ENCODE results near the gene EDRF1.

The EDRF1 gene

DNA sequence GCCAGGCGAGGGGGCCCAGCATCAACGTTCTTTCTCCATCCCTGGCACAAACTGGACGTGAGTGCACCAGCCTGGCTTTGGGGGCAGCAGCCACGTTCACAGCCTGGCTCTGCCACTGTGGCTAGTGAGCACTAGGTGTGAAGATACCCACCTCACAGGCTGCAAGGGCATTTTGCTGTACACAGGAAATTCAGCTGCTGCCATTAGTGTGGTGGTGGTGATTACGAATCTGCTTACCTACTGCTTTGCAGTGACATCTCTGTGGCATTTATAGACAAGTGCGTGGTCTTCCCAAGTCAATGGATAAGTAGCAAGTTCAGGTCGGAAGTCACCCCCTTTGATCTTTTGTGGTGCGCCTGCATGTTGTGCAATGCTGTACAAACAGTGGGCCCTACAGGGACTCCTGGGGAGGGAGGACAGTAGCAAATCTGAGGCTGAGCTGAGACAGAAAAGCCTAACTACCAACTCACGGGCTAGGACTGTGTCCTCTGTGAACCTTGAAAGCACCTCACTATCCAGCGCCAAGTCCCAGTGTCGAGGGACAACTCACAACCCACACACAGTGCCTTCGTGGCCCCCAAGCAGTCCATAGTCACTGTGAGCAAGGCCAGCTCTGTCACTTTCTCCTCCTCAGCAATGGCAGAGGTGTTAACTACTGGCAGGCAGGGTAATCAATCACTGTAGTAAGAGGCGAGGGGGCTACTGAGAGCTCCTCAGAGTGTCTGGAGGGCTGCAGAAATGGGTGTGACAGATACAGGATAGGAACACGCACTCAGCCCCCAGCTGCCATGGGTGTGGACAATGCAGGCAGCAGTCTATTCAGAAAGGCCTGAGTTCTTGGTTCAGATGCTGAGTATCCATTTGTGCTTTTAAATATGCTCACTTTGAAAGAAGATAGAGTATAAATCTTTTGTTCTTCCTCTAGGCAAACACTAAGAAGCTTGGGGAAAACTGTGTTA, 73.1 kb downstream of the EDRF1 start:
- no peak for DNase-seq (ENCODE audit: low read depth)

DNA sequence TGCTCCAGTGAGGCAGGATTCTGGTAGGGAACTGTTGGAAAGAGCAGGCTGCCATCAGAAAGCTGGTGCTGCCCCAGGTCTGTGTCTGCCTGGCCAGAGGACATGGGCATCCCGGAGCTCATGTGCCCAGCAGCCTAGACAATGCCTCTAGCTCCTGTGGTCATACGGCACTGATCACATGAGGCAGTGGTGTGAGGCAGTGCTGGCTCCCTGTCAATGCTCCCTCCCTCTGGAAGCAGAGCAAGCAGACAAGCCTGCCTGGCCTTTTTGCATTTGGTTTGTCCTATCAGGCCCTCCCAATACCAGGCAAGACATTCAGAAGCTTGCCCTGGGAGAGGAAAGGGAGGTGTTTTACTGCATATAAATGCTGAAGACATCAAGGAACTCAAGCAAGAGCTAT, 75.6 kb downstream of the EDRF1 start:
- no peak for DNase-seq (ENCODE audit: low read depth)

DNA sequence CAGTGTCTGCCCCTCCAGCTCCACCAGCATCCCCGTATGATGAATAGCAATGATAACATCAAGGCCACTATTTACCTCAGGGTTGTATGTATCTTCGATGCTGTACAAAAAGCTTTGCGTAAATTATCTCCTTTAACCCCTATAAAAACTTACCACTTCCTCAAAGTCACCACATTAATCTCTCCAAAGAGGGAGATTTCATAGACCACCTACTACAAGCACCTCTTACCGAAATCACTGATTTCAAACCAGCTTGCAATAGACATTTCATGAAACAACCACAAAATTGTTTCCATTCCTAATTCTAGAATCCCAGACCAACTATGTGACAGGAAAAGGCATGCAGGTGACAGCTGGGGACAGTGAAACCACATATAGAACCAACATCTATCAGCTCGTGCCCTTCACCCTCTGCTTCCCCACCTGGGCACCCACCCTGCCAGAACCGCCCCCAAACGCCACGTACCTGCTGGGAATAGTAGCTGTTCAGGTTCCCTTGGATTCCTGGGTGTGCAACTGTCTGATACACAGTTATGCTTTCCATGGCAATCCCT, 76.2 kb downstream of the EDRF1 start:
- DNase-seq (ENCODE audit: low read depth): no peak

DNA sequence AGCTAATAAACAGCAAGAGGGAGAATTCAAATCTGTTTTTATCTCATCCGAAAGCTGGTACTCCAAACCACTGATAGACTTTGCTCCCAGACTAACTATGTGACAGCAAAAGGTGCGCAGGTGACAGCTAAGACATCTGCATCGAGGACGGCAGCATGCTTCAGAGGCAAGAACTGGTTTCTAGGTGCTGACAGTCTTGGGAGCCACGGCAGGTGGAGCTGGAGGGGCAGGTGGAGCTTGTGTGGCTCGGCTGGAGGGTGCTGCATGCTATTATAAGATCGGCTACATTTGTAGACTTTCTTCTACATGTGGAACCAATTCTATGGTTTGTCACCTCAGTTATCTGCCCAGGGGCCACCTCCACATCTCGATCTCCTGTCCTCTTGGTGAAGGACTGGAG, 77.9 kb downstream of the EDRF1 start:
- no peak for DNase-seq (ENCODE audit: low read depth)

DNA sequence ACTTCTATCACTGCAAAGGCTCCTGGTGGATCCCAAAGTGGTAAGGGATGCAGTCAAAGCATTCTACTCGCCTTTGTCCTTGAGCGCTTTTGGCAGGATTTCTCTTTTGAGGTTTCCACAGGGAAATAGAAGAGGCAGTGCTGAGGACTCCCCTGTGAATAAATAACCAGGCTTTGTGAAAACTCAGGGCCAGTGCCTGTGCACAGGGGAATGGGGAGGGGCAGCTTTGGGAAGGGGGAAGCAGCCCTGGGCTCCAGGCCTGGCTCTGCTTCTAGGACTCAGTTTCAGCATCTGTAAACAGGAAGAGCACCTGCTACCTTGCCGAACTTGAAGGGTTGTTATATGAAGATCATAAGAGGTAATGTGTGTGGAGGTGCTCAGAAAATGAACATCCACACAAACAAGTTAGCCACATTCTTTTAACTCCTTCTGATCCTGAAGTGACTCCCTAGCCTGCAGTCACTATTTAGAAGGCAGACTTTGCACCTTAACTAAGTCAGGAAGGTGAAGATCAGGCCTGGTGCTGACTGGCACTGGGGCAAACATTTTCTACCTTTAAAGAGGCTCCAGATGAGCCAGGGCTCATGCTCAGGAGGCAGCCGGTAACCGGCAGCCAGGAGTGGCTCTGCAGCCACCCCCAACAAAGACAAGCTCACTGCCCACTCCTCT, 78.6 kb downstream of the EDRF1 start:
- DNase-seq (ENCODE audit: low read depth): no peak

DNA sequence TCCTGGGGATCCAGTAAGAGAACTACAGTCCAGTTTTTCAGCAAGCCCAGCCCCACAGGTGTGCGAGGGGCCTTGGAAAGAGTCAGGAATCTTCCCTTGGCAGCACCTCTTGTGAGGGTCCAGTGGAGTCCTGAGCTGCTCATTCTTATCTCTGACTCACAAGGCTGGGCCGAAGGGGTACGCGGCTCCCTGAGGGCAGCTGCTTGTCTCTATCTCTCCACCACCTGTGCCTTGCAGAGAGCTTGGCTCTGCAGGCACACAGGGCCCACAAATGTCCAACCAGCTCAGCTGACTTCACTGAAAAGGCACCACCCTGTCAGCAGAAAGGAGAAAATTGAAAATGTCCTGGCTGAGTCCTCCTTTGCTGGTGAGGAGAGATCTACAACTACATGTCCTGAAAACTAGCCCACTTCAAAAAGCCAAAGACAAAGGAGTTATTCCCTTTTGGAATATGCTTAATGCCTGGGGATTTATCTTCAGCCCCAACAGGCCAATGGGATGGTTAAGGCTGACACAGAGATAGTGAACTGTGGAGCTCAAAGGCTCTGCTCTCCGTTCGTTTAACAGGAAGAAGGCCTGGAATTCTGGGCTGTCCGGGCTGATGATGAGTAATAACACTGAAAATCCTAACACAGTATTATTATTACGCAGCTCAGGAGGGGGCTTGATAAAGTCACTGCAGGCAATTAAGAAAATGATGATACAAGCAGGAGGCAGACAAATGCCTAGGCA, 80.1 kb downstream of the EDRF1 start:
- no peak for DNase-seq (ENCODE audit: low read depth)

DNA sequence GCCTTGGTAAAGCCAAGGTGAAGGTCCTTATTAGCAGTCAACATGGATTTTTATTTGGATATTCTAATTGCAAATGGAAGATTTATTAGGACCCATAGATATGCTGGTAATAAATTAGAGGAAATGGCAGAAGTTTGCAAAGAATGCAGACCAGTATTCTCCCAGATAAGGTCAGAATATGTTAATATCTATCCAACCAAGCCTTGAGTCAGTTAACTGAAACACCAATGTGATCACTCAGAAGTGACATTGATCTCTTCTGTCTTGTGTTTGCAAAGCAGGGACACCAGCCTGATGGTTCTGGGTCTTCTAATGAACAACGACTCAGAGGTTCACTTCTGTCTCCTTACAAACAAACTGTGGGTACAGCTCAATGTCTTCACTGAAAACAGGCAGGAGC, 82.1 kb downstream of the EDRF1 start:
- DNase-seq (ENCODE audit: low read depth): no peak

DNA sequence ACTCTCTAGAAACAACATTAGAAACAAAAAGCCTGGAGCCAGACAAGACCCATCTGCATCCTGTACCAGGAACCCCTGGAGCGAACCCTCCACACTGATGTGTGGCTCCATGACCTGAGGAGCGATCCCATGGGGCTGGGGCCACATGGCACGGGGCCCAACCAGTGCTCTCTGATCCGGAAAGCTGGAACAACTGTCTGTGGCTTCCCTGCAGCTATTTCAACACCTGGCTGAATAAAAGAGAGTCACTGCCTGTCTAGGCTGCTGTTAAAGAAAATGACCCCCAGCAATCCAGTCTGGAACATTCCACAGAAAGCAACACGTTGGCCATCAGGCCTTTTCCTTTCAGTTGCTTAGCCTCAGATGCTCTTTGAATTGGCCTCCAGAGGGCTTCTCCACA, 82.6 kb downstream of the EDRF1 start:
- DNase-seq (ENCODE audit: low read depth): no peak

DNA sequence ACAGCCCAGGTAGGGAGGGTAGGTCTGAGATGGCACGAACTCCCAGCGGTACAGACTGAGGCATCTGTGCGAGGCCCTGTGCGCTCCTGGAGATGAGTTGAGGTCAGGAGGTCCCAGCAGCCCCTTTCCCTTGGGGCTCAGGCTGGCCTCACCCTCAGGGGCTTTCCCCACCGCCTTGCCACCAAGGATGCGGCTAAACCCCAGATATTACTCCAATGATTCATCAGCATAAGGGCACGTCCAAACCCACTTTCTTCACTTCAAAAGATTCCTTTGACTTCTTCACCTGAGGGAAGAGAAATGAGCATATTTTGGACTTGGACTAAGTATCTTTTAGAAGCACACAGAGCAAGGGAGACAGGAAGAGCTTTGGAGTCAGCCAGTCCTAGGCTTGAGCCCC, 83.2 kb downstream of the EDRF1 start:
- DNase-seq (ENCODE audit: low read depth): no peak

DNA sequence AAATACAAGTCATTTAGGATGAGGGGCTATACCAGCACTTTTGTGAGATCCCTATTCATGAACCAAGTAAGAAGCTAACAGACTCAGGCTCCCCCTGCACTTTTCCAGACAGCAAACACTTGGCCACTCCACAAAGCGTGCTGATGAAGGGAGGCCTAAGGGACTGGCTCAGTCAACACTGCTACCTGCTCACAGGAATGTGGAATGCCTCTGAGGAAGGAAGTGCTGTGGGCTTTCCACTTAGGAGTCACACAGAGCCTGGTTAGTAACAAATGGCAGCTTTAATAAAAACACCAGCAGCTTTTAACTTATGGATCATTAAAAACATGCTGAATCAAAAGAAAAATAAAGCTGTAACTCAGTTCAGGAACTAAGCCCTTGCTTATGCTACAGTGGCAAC, 88.5 kb downstream of the EDRF1 start:
- DNase-seq (ENCODE audit: low read depth): no peak

DNA sequence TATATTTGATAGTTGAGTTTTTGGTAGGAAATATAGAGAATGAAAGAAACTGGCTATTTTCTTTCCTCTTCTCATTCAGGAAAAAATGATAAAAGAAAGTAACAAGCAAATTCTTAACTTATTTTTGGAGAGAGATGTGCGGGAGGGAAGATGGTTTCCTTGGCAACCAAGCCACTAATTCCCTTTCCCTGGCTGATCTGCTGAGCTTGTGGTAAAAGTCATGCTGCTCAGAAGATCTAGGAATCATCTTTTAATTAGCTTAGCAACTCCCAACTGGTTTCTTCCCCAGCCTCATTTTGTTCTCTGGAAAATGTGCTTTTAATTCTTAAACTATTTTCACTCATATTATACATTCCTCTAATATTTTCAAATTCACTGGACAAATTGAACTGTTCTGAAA, 91.7 kb downstream of the EDRF1 start:
- no peak for DNase-seq (ENCODE audit: low read depth)

DNA sequence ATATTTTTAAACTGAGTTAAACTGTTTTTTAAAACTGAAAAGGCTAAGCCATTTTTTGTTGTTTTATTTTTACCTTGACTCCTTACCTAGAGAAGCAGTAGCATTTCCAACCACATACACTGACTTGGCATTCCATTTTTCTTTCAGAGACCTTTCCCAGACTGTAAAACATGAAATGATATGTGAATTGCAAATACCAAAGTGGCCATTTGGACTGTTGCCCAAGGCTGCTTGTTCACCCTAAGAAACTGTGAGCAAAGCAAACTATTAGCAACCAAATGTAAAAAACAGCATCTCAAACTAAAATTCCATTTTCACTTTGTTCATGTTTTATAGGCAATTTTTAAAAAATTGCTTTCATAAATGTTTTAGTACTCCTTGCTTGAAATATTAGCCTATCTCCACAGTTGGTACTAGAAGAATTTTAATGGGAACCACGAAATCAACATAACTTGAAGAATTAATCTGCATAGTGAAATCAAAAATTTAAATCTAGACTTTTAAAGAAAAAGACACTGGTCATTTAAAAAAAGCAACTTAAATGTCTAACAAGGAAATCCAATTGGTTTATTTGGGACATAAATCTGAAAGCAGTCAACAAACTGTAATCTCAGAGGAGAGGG, 92.7 kb downstream of the EDRF1 start:
- DNase-seq (ENCODE audit: low read depth): no peak

All from activated T-helper 9 cell treated with anti-CD3 and anti-CD28 coated beads, Interleukin-2, amount 50 U/mL, for 16 hours (primary cell).